Activated CD4-positive, alpha-beta T cell treated with anti-CD3 and anti-CD28 coated beads, Interleukin-2, amount 50 U/mL, for 24 hours (primary cell): ENCODE data around the gene BRSK1.
A peak's percentile ranks its signal among the peaks of the same experiment; 100 is the strongest.
"Not testable (repeated sequence)": the region's sequence is repeated elsewhere in the genome, so short reads cannot be mapped to it uniquely, and the experiment has no call there.

Experiments
- DNase-seq, 2 donors: peaks; one replicate each; pipeline ENCODE4 v3.0.0-alpha.2; 2020; ENCODE audit warnings: low read depth in 1 of 2, low spot score in 1 of 2

The BRSK1 gene

DNA sequence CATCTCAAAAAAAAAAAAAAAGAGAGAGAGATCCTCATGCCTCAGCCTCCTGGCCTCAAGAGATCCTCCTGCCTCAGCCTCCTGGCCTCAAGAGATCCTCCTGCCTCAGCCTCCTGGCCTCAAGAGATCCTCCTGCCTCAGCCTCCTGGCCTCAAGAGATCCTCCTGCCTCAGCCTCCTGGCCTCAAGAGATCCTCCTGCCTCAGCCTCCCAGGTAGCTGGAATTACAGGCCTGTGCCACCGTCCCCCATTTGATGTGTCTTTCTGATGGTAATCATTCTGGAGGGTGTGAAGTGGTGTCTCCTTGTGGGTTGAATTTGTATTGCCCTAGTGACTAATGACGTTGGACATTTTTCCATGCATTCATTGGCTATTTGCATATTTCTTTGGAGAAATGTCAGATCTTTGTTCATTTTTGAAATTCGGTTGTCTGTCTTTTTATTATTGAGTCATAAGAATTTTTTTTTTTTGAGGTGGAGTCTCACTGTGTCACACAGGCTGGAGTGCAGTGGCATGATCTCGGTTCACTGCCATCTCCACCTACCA, 45.0 kb downstream of the BRSK1 start:
- DNase-seq = not testable (repeated sequence)

DNA sequence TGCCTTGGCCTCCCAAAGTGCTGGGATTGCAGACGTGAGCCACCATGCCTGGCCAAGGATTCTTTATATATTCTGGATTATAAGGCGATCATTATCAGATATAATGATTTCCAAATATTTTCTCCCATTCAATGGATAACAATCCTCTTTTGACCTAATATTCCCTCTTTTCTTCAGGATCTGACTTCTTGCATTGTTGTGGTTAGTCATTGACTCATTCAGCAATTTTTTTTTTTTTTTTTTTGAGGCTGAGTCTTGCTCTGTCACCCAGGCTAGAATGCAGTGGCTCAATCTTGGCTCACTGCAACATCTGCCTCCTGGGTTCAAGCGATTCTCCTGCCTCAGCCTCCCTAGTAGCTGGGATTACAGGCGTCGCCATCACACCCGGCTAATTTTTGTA, 46.0 kb downstream of the BRSK1 start:
- not testable (repeated sequence) for DNase-seq

- DNase-seq = no peak
These were observed 50.1 kb downstream of the BRSK1 start for GRCh38 chr19:55333870-55334269.

- no peak for DNase-seq
These were observed 52.3 kb downstream of the BRSK1 start for GRCh38 chr19:55336101-55336500.

DNA sequence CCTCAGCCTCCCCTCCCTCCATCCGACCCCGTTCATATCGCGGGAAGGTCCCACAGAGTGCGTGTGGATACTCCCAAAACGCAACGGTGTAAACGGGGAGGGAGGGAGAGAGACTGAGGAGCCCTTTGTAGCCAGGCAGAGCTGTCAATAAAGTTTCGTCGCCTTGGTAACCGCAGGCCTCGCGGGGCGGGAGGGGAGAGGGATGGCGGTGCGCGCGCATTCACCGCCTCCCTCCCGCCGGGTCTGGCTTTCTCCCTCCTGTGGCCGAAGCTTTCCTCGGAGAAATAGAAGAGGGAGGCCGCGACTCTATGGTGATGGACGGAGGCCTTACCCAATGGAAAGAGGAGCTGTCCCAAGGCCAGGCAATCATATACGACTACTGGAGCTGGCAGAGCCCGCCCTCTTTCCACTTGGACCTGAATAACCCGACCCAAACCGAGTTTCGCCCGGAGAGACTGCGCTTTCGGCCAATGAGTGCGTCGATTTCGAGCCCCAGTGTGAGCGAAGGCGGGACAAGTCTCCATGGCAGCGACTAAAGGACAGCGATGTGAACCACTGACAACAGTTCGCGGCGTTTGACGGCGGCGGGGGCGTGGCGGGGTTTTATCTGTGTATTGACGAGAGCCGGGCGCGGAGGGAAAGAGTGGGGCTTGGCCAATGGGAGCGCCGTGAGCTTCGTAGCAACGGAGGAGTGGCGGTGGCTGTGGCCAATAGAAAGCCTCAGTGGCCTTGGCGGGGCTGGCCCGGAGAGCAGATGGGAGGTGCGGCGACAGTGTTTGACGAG, 55.5 kb downstream of the BRSK1 start, which contains the start of gene KMT5C:
Gene KMT5C (plus strand): TSS at position 772 of the 784 bp plus-strand sequence. CDS start 2,061 bp downstream, outside the sequence.
- DNase-seq = peak; percentile 100

DNA sequence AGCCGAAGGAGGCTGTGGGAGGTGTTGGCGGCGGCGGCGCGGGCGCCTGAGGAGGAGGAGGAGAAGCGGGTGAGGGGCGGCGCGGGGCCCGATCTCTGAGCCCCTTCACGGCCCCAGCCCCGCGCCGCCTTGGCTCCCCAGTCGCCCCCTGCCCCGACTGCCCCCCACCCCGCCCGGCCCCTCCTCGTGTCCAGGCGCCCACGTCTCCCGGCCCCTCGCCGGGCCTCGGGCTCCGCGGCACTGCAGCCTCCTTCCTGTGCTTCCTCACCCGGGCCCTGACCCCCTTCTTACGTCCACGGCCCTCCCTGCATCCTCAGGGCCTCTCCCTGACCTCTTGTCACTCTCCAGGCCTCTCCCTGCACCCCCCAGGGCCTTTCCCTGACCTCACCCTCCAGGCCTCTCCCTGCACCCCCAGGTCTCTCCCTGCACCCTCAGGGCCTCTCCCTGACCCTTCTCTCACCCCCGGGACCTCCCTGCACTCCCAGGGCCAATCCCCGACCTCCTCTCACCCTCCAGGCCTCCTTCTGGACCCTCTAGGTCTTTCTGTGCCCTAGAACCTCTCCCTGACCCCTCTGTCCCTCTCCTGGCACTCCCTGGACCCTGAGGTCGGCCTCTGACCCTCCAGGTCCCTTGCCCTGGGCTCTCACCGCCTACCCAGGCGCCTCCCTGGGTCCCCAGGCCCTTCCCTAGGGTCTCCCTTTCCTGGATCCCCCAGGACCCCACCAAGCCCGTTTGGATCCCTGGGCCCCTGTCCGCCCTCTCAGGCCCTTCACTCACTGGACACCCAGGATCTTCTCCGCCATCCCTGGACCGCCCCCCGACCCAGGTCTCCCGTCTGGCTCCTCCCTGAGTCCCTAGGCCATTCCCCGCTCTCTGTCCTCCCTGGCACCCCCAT, 56.3 kb downstream of the BRSK1 start:
- no peak for DNase-seq

GRCh38 chr19:55340784-55341147, 57.0 kb downstream of the BRSK1 start:
- no peak for DNase-seq

DNA sequence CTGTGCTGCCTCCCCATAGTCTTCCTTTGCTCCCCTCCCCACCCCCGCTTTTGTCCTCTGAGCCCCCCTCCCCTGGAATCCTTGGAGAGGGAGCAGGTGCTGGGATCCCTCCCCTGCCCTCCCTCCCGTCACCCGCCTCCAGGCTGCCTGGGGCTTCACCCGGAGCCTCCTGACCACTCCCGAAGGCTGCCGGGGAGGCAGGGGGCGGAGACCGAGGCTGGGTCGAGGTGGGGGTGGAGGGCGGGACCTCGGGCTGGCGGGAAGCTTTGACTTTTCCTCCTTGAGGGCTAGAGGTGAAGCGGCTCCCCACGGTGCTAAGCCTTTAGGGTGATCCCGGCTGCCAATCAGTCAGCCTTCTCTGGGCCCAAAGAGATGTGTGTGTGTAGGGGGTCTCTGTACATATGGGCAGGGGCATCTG, 57.4 kb downstream of the BRSK1 start:
- peak in 1 of 2 donors; percentile 53 for DNase-seq

DNA sequence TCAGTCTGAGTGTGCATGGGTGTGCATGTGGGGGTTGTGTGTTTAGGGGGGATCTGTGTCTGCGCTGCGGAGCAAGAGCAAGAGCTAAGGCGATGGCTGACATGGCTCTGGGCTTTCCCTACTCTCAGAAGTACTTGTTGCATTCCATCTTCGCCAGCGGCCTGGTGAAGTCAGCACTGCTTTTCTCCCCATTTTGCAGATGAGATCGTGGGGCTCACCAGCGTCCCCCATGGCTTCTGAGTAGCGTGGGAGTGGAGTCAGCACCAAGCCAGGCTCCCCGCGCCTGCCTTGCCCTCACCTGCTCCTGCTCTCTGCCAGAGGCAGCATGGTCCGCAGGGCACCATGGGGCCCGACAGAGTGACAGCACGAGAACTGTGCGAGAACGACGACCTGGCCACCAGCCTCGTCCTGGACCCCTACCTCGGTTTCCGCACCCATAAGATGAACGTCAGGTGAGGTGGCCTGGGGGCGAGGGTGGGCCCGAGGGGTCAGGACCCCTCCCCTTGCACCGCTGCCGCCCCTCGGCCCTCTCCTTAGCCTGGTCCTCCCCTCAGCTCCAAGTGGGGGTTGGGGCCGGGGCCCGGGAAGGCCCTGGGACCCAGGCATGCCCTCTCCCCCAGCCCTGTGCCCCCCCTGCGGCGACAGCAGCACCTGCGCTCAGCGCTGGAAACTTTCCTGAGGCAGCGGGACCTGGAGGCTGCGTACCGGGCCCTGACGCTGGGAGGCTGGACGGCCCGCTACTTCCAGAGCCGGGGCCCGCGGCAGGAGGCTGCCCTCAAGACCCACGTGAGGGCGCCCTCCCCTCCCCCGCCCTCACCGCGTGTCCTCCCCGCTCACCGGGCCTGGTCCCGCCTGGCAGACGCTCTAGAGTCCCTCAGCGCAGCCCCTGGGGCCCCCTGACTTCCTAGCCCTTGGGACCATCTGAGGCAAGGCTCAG, 58.1 kb downstream of the BRSK1 start:
- no peak for DNase-seq

- DNase-seq = no peak
These were observed 60.6 kb downstream of the BRSK1 start for GRCh38 chr19:55344444-55344843.

GRCh38 chr19:55345101-55345817, 61.5 kb downstream of the BRSK1 start:
- no peak for DNase-seq

- no peak for DNase-seq
These were observed 62.3 kb downstream of the BRSK1 start for GRCh38 chr19:55345818-55346724.

- no peak for DNase-seq
These were observed 63.1 kb downstream of the BRSK1 start for GRCh38 chr19:55346725-55347441.

GRCh38 chr19:55347442-55348009, 63.7 kb downstream of the BRSK1 start:
- no peak for DNase-seq

DNA sequence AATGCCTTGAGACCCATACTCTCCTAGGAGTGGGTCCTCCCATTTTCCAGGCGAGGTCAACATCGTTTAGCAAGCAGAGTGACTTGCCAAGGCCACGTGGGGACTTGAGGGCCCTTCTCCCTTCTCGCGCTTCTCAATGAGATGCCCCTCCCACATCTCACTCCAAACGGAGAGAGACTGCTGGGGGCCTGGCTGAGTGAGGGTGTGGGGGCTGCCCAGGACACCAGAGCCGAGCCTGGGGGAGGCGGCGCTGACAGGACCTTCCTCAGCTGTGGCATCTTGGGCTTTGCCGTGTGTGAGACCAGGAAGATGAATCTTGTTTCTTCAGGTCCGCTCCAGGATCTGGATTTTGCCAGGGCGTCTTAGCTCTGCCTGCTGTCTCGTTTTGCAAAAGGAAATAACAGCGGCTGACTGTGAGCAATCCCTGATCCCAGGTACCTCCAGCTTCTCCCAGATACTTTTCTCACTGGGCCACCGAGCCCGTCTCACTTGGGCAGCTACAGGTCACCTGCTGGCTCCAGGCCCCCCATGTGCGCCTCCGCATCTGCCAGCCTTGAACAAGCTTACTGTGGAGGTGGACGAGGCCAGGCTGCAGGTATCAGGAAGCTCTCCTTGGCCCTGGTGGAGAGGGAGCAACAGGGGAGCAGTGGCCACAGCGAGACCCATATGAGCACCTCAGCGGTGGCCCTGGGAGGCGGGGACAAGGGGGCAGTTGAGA, 64.7 kb downstream of the BRSK1 start:
- no peak for DNase-seq

DNA sequence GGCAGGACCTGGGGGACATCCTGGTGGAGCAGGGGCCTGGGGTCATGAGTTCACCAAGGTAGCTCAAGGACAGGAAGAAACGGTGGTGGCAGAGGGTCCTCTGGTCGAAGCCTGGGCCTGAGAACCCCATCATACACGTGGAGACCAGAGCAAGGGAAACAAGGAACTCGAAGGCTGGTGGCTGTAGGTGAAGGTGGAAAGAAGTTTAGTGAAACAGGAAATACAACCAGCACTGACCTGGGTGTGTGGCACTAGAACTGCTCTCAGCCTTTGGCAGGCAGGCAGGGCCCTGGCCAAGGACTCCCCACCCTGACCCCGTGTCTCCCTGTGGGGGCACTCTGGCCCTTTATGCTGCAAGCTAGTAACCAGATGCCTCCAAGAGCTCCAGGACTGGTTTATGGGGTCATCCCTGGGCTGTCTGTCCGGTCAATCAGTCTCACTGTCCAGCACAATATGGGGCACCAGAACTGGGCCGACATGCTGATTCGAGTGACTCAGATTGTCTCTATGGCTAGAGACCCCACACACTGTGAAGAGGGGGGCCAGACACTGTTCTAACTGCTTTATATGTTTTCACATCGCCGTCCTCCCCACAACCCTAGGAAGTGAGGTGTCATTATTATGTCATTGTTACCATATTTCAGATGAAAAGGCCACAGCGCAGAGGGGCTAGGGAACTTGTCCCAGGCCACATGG, 67.0 kb downstream of the BRSK1 start:
- DNase-seq = no peak

GRCh38 chr19:55352040-55352439, 68.2 kb downstream of the BRSK1 start:
- no peak for DNase-seq
